Measurements from ENCODE around the gene STPG3. TPM values are rescaled to one million over a fixed set of nuclear protein-coding genes. Genes with fewer than 3 reads are reported as not detected.

Gene STPG3
- total RNA-seq, 2 experiments from 2014 or later, result not detected

DNA sequence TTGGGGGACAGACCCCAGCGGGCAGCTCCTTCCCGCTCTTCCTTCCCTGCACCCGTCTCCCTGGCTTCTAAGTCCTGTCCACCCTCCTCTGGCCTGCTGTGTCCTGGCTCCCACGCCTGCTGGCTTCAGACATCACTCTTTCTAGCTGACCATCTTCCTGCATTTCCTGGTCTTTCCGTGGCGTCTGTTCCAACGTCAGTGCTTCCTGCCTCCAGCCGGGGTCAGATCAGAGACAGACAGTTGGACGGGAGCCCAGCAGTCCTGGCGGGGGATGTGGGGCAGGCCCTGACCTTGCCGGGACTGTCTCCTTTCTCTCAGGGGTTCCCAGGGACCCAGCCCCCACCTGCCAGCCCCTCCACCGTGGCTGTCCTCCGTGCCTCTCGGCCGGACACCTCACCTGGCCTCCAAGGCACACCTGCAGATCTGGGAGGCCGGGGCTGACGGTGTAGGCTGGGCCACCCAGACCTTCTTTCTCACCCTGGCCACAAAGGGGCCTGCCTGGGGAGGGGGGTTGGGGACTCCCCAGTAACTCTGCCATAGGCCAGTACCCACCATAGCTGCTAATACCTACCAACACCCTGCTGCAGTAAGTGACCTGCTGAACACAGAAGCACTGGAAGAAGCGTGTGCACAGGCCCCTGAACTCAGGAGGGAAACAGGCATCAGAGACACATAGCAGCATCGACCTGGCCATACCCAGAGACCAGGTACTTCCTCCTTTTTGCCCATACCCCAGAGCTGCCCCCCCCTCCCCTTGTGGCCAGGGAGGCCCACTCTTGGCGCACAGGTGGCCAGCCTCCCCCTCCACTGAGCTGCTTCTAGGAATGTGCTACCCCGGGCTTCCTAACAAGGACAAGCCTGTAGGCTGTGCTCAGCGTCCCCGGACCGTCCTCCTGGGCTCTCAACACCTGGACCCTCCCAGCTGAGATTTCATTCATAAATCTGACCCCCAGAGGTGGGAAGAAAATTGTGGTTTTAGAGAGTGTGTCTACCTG lies 45.9 kb downstream of the STPG3 start:
- DNase-seq, result no peak
- ATAC-seq, result no peak
- no peaks in the 10 kb centered on the region for H3K9me3 Mint-ChIP-seq (ENCODE audit: insufficient read depth)
- POLR2A ChIA-PET, result no interaction called here
- H3K27ac Mint-ChIP-seq, result peak overlapping the region; percentile 44
- H3K36me3 Mint-ChIP-seq (ENCODE audit: low read depth), result no peaks in the 10 kb centered on the region
- peaks cover 42% of the 10 kb centered on the region for H3K27me3 Mint-ChIP-seq (ENCODE audit: low read depth)
- H3K4me1 Mint-ChIP-seq (ENCODE audit: low read depth), result peaks cover 23% of the 10 kb centered on the region
- CTCF ChIA-PET, result interaction anchor here (1.1 kb wide), 1 partner anchor 10 kb away, joined by 4 read pairs; no protein-coding TSS in a partner anchor
- H3K4me3 Mint-ChIP-seq, result peak overlapping the region; percentile 13

DNA sequence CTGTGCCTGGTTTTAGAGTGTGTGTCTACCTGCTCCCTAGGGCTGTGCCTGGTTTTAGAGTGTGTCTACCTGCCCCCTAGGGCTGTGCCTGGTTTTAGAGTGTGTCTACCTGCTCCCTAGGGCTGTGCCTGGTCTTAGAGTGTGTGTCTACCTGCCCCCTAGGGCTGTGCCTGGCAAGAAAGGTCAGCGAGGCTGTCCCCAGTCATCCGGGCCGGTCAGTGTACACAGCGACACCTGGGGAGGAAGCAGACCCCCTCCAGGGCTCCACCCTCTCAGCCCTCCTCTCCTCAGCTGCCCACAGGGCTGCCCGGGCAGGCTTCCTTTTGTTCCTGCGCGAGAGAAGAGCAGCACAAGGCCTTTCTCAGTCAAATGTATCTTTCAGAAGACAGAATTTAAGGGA lies 46.9 kb downstream of the STPG3 start:
- POLR2A ChIA-PET, result interaction anchor here (1.2 kb wide), 1 partner anchor 90 kb away, joined by 3 read pairs; no protein-coding TSS in a partner anchor
- Mint-ChIP-seq H3K27me3 (ENCODE audit: low read depth) (peaks cover 42% of the 10 kb centered on the region), H3K27ac (no peak overlapping the region), H3K4me1 (ENCODE audit: low read depth) (peaks cover 23% of the 10 kb centered on the region), H3K9me3 (ENCODE audit: insufficient read depth) (no peaks in the 10 kb centered on the region), H3K36me3 (ENCODE audit: low read depth) (no peaks in the 10 kb centered on the region), H3K4me3 (no peak overlapping the region)
- CTCF ChIA-PET, result interaction anchor here (1.1 kb wide), 1 partner anchor 11 kb away, joined by 4 read pairs; no protein-coding TSS in a partner anchor
- DNase-seq (no peak), ATAC-seq (no peak)

DNA sequence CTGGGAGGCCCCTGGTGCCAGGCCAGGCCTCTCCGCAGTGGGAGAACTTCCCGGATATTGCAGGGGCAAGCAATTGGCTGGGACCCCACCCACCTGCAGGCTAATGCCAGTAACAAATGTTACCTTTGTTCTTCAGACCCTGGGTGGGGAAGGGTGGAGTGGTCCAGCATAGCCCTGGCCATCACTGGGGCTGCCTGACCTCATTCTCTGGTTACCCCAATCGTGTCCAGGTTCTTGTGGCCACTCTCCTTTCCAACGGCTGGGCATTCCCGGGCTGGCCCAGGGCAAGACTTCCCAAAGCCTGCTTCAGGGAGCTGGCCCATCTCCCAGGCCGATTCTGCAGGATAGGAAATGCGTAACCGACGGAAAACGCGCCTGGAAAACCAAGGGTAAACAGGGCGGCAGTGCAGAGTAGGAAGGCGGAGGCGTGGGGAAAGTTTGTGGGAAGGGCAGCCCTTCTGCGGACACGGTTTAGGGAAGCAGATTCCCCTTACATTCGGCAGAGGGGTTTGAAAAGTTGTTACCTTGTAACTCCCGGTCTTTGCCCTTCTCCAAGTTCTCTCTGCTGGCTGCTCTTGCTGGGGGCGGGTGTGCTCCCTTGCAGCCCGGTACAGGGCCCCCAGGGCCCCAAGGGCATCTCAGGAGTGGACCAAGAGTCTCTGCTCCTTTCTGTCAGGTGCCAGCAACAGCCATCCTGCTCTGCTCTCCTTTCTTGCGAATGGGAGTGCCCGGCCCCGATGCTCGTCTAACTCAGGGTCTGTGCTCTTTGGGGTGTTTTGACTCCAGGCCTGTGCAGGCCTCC lies 47.5 kb downstream of the STPG3 start:
- H3K27me3 Mint-ChIP-seq (ENCODE audit: low read depth), result peaks cover 42% of the 10 kb centered on the region
- no peaks in the 10 kb centered on the region for H3K9me3 Mint-ChIP-seq (ENCODE audit: insufficient read depth)
- no peak overlapping the region for H3K27ac Mint-ChIP-seq
- CTCF ChIA-PET, result no interaction called here
- ATAC-seq (no peak), DNase-seq (no peak)
- H3K4me1 Mint-ChIP-seq (ENCODE audit: low read depth), result peaks cover 23% of the 10 kb centered on the region
- POLR2A ChIA-PET, result interaction anchor here (1.2 kb wide), 1 partner anchor 89 kb away, joined by 3 read pairs; no protein-coding TSS in a partner anchor
- no peak overlapping the region for H3K4me3 Mint-ChIP-seq
- H3K36me3 Mint-ChIP-seq (ENCODE audit: low read depth), result no peaks in the 10 kb centered on the region

DNA sequence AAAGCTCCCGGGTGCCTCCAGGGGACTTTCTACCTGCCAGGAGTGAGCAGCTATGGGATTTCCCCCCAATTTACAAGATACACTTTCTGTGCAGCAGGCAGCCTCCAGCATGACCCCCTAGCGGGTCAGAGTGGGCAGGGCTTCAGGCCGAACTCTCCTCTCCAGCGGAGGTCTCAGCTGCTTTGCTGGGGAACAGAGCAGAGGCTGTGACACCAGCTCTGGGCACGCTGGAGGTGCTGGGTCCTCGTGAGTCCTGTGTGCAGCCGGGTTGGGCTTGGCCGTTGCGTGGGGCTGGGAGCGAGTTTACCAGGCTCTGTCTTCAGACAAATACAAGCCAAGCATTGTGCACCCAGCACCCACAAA lies 48.1 kb downstream of the STPG3 start:
- CTCF ChIA-PET, result no interaction called here
- Mint-ChIP-seq H3K27ac (no peak overlapping the region), H3K4me3 (no peak overlapping the region), H3K27me3 (ENCODE audit: low read depth) (peaks cover 39% of the 10 kb centered on the region), H3K36me3 (ENCODE audit: low read depth) (no peaks in the 10 kb centered on the region), H3K4me1 (ENCODE audit: low read depth) (peaks cover 23% of the 10 kb centered on the region), H3K9me3 (ENCODE audit: insufficient read depth) (no peaks in the 10 kb centered on the region)
- POLR2A ChIA-PET, result interaction anchor here (1.2 kb wide), 1 partner anchor 88 kb away, joined by 3 read pairs; no protein-coding TSS in a partner anchor
- no peak for DNase-seq
- no peak for ATAC-seq

DNA sequence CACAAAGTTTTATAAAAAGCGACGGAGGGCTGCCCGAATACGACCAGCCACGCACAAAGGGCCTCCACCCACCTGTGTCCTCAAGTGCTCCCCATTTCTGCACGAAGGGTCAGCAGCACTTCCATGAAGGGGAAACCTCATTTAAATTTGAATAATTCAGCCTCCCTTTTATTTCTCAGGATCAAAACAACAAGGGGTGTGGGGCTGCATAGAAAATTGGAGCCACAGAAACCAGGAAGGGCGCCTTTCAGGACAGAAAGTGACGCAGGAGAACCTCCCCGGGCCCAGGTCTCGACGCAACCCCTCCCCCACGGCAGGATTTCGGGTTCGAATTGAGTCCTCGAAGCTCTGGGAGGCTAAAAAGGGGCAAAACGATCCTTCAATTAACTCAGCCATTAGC lies 48.9 kb downstream of the STPG3 start:
- POLR2A ChIA-PET, result interaction anchor here (0.6 kb wide), 1 partner anchor 59 kb away, joined by 3 read pairs; the partner anchor contains the start of gene TUBB4B
- Mint-ChIP-seq H3K4me3 (peak overlapping the region; percentile 2), H3K9me3 (ENCODE audit: insufficient read depth) (no peaks in the 10 kb centered on the region), H3K36me3 (ENCODE audit: low read depth) (no peaks in the 10 kb centered on the region), H3K27ac (no peak overlapping the region), H3K4me1 (ENCODE audit: low read depth) (peaks cover 19% of the 10 kb centered on the region), H3K27me3 (ENCODE audit: low read depth) (peaks cover 37% of the 10 kb centered on the region)
- CTCF ChIA-PET, result no interaction called here
- DNase-seq, result no peak
- ATAC-seq, result no peak

DNA sequence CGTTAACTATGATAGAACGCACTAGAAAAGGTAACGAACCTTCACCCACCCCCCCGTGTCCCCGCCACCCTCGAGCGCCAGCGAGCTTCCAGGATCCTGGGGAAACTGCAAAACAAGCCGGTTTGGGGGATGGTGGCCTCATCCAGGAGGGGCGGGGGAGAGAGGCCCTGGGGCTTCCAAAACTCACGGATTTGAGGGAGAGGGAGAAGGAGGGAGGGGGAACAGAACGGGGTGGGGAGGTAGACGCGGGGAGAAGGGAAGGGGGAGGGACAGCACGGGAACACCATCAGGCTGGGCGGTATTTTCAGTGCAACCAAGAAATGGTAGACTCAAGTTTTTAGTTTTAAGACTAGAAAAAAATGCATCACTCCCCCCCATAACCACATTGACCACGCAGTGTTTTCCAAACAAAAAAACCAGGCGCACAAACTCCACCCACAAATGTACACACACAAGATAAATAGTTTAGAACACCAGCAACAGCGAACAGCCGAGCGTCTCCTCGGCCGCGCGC lies 49.5 kb downstream of the STPG3 start:
- Mint-ChIP-seq H3K9me3 (ENCODE audit: insufficient read depth) (no peaks in the 10 kb centered on the region), H3K27ac (no peak overlapping the region), H3K4me3 (peak overlapping the region; percentile 61), H3K27me3 (ENCODE audit: low read depth) (peaks cover 37% of the 10 kb centered on the region), H3K4me1 (ENCODE audit: low read depth) (peaks cover 25% of the 10 kb centered on the region), H3K36me3 (ENCODE audit: low read depth) (no peaks in the 10 kb centered on the region)
- no peak for ATAC-seq
- ChIA-PET POLR2A (interaction anchor here (0.6 kb wide), 1 partner anchor 60 kb away, joined by 3 read pairs; the partner anchor contains the start of gene TUBB4B), CTCF (no interaction called here)
- no peak for DNase-seq

DNA sequence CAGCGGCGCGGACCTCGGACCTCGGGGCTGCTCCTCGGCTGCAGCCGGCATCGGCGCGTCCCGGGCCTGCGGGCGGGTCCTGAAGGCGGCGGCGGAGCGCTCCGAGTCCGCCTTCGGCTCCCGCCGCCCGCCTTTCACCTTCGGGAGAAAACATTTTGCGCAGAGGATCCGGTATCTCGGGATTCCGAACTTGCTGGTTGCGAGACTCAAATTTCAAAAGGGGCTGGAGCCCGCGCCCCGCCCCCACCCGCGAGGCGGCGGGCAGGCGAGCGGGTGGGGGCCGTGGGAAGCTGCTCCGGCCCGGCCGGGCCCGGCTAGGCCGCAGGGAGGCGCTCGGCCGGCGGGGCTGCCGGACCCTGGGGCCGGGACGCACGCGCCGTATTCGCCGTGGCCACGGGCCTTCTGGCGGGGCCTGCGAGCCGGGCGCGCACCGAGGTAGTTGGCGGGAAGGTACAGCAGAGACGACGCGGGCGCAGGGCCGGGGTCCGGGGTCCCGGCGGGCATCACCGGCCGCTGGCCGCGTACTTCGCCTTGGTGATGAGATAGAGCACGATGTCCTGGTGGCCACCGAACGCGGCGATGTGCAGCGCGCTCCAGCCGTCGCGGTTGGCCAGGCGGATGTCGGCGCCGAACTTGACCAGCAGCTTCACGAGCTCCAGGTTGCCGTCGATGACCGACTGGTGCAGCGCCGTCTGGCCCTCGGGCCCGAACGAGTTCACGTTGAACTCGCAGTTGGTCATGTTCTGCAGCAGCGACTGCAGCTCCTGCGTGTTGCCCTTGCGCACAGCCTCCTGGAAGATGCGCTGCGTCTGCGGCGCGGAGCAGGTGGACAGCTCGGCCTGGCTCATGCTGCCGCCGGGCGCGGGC lies 50.2 kb downstream of the STPG3 start:
- ChIA-PET POLR2A (interaction anchor here (1.2 kb wide), 1 partner anchor 15 kb away, joined by 8 read pairs; no protein-coding TSS in a partner anchor), CTCF (interaction anchor here (0.6 to 2.2 kb wide), 11 partner anchors 12 to 237 kb away, joined by 3 to 12 read pairs (median 4); partner anchors contain the start of genes EXD3 and NOXA1)
- ATAC-seq (peak; percentile 16), DNase-seq (no peak)
- Mint-ChIP-seq H3K9me3 (ENCODE audit: insufficient read depth) (no peaks in the 10 kb centered on the region), H3K4me3 (peak overlapping the region; percentile 64), H3K36me3 (ENCODE audit: low read depth) (no peaks in the 10 kb centered on the region), H3K27me3 (ENCODE audit: low read depth) (peaks cover 35% of the 10 kb centered on the region), H3K4me1 (ENCODE audit: low read depth) (peaks cover 30% of the 10 kb centered on the region), H3K27ac (no peak overlapping the region)

DNA sequence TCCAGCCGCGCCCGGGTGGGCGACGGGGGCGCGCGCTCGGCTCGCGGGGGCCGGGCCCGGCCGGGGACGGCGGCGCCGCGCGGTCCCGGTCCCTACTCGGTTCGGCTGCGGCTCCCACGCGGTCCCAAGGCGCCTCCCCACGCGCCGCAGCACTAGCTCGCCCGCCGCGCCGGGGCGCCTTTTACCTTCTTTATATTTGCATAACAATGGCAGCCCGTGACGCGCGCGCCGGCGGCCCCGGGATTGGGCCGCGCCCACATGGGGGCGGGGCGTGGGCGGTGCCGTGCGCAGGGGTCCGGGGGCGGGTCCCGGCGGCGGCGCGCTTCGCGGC lies 51.0 kb downstream of the STPG3 start, which contains the start of gene NRARP:
TSS of gene NRARP (minus strand) at position 154 of the 331 bp plus-strand sequence. CDS start 343 bp downstream, outside the sequence.
- no peaks in the 10 kb centered on the region for H3K36me3 Mint-ChIP-seq (ENCODE audit: low read depth)
- CTCF ChIA-PET, result interaction anchor here (0.6 to 2.2 kb wide), 12 partner anchors 11 to 236 kb away, joined by 3 to 12 read pairs (median 4); partner anchors contain the start of genes EXD3 and NOXA1
- peaks cover 27% of the 10 kb centered on the region for H3K27me3 Mint-ChIP-seq (ENCODE audit: low read depth)
- no peaks in the 10 kb centered on the region for H3K9me3 Mint-ChIP-seq (ENCODE audit: insufficient read depth)
- peak within 1 kb of the TSS; percentile 64 for H3K4me3 Mint-ChIP-seq
- DNase-seq, result peak; percentile 92
- ATAC-seq, result peak; percentile 78
- POLR2A ChIA-PET, result interaction anchor here (1.2 to 1.6 kb wide), 3 partner anchors 11 to 146 kb away, joined by 3 to 8 read pairs (median 8); no protein-coding TSS in a partner anchor
- no peak within 1 kb of the TSS for H3K27ac Mint-ChIP-seq
- peaks cover 30% of the 10 kb centered on the region for H3K4me1 Mint-ChIP-seq (ENCODE audit: low read depth)

DNA sequence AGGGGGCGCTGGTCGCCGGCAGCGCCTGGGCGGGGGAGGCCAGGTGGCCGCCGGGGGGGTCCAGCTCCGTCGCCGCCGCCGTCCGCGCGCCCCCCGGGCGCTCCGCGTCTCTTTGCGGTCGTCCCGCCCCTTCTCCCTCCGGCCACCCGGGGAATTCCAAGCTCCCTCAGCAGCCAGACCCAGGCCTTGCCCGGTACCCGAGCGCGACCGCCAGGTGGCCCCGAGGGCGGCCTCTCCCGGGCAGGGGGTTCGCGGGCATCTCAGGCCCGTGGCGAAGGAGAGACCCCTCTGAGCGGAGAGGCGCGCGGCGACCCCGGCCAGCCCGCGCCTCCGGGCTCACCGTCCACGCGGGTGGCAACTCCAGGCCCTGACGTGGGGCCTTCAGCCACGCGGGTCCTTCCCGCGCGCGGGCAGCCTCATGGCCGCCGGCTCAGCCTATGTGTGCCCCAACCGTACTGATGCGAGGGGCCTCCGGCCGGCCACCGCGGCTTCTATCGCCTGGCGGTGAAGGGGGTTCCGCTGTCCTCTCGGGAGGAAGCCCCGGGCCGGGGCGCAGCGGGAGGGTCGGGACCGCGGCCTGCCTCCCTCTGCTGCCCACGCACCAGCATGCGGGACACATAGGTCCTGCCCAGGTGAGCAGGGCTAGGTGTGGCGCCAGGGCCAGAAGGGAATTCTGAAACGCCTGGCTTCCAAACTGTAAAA lies 51.5 kb downstream of the STPG3 start:
- no peak overlapping the region for H3K4me3 Mint-ChIP-seq
- DNase-seq, result no peak
- H3K27ac Mint-ChIP-seq, result no peak overlapping the region
- no peaks in the 10 kb centered on the region for H3K9me3 Mint-ChIP-seq (ENCODE audit: insufficient read depth)
- POLR2A ChIA-PET, result interaction anchor here (1.1 to 1.6 kb wide), 4 partner anchors 10 to 145 kb away, joined by 3 to 8 read pairs (median 6); no protein-coding TSS in a partner anchor
- H3K4me1 Mint-ChIP-seq (ENCODE audit: low read depth), result peaks cover 31% of the 10 kb centered on the region
- no peak for ATAC-seq
- CTCF ChIA-PET, result interaction anchor here (0.9 to 2.2 kb wide), 9 partner anchors 10 to 120 kb away, joined by 3 to 12 read pairs (median 4); partner anchors contain the start of genes EXD3 and NOXA1
- no peaks in the 10 kb centered on the region for H3K36me3 Mint-ChIP-seq (ENCODE audit: low read depth)
- peaks cover 23% of the 10 kb centered on the region for H3K27me3 Mint-ChIP-seq (ENCODE audit: low read depth)
